ENCODE measurements around the gene NADK2.

DNA sequence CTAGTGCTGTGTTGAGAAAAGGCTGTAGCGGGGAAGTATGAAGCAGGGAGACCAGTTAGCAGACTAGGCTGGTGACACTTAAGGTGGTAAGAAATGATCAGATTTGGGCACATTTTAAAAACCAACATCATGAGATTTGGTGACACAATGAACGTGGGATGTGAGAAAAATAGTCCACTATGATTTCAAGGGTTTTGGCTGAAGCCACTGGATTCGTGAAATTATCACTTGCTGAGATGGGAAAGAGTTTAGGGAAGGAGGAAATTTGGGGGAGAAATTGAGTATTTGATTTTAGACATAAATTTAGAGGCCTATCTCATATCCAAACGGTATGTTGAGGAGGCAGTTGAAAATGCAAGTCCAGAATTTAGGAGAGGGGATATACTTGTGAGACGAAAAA is 66.7 kb downstream of the NADK2 start:
- no peak for TF ChIP-seq RAD51 (IDR thresholded peaks at IDR 0.05; ENCODE audit: borderline replicate concordance, low read depth)
- no peak for TF ChIP-seq CHD4 (IDR thresholded peaks at IDR 0.05; ENCODE audit: insufficient read depth, insufficient replicate concordance, low read depth, low read length, poor library complexity, severe bottlenecking)
- no peak for TF ChIP-seq POLR2AphosphoS5 (IDR thresholded peaks at IDR 0.05; ENCODE audit: control insufficient read depth, insufficient read depth, low read depth, low read length)
- no peak for TF ChIP-seq CTCF (IDR thresholded peaks at IDR 0.05 in 2 of 3, conservative IDR thresholded peaks at IDR 0.05 in 1 of 3; ENCODE audit: insufficient read depth in 2 of 3, low read depth in 1 of 3, low read length in 3 of 3)
- no peak for TF ChIP-seq RFX5 (IDR thresholded peaks at IDR 0.05; ENCODE audit: low read depth, low read length)
- no peak for TF ChIP-seq PML (IDR thresholded peaks at IDR 0.05; ENCODE audit: low read length)
- no peak for TF ChIP-seq REST (IDR thresholded peaks at IDR 0.05; ENCODE audit: borderline replicate concordance)
- TF ChIP-seq REST (CRISPR knock-in tag; IDR thresholded peaks at IDR 0.05; ENCODE audit: low read depth) = no peak
- no peak for TF ChIP-seq ZBTB11 (CRISPR knock-in tag; IDR thresholded peaks at IDR 0.05)
- TF ChIP-seq THRAP3 (IDR thresholded peaks at IDR 0.05; ENCODE audit: borderline replicate concordance) = no peak
- TF ChIP-seq NR0B1 (IDR thresholded peaks at IDR 0.05; ENCODE audit: partially characterized antibody) = no peak
- no peak for TF ChIP-seq YY1 (IDR thresholded peaks at IDR 0.05; ENCODE audit: borderline replicate concordance in 1 of 3, control insufficient read depth in 1 of 3, extremely low read depth in 1 of 3, insufficient read depth in 3 of 3, insufficient read length in 1 of 3, insufficient replicate concordance in 2 of 3, low read depth in 1 of 3, low read length in 2 of 3)

Measured in K562 (cell line).